GM12864 (cell line): Measurements from ENCODE around the gene GPR158.

ENCODE experiments used
- DNase-seq: peaks from one replicate; pipeline ENCODE4 v3.0.0-alpha.2; 2011; ENCODE audit warnings: low read depth
- H3K4me3 ChIP-seq: 2 replicates; pipeline ENCODE4 v1.5.1; 2011; ENCODE audit warnings: mild to moderate bottlenecking, low read depth, low read length, control low read depth
- TF ChIP-seq, protein P1 (sequence below): IDR thresholded peaks from 2 replicates; pipeline ENCODE4 v1.5.1; 2011; ENCODE audit warnings: low read depth, mild to moderate bottlenecking, moderate library complexity, low read length, control low read depth, inconsistent platforms; ENCODE audit errors: missing control alignments

Gene GPR158, protein sequence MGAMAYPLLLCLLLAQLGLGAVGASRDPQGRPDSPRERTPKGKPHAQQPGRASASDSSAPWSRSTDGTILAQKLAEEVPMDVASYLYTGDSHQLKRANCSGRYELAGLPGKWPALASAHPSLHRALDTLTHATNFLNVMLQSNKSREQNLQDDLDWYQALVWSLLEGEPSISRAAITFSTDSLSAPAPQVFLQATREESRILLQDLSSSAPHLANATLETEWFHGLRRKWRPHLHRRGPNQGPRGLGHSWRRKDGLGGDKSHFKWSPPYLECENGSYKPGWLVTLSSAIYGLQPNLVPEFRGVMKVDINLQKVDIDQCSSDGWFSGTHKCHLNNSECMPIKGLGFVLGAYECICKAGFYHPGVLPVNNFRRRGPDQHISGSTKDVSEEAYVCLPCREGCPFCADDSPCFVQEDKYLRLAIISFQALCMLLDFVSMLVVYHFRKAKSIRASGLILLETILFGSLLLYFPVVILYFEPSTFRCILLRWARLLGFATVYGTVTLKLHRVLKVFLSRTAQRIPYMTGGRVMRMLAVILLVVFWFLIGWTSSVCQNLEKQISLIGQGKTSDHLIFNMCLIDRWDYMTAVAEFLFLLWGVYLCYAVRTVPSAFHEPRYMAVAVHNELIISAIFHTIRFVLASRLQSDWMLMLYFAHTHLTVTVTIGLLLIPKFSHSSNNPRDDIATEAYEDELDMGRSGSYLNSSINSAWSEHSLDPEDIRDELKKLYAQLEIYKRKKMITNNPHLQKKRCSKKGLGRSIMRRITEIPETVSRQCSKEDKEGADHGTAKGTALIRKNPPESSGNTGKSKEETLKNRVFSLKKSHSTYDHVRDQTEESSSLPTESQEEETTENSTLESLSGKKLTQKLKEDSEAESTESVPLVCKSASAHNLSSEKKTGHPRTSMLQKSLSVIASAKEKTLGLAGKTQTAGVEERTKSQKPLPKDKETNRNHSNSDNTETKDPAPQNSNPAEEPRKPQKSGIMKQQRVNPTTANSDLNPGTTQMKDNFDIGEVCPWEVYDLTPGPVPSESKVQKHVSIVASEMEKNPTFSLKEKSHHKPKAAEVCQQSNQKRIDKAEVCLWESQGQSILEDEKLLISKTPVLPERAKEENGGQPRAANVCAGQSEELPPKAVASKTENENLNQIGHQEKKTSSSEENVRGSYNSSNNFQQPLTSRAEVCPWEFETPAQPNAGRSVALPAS (N-terminal part only)

DNA sequence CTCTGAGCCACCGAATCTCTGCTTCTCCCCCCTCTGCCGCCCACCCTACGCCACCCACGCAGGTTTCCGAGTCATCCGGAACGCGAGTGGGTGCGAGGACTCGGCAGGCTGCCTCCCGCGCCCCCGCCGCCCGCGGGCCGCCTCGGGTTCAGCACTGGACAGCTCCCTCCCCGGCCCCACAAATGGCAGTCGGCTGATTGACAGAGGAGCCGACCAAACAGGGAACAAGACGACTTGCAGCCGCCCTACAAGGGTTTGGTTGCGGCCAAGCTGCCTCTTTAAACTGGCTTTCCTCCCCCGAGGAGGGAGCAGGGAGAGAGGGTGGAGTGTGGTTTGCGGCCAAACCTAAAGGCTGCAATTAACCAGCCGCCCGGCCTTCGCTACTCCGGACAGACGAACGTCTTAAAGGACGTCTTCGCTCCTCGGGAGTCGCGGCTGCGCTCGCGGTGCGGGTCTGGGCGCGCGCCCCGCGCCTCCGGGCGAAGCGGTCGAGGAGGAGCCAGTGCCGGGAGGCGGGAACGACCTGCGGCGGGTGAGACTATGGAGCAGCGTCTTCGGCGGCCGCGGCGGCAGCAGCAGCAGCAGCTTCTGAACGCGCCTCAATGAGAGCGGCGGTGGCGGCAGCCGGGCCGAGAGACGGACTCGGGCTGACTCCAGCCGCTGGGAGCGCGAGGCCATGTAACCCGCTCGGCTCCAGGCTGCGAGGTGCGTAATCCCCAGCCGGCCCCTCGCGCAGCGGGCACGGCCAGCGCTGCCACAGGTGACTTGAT, at the start of gene GPR158:
TSS of gene GPR158 (plus strand) at position 541 of the 770 bp plus-strand sequence. CDS start 420 bp downstream, outside the sequence.
- H3K4me3 ChIP-seq, result no peak within 1 kb of the TSS
- TF ChIP-seq, protein P1, sequence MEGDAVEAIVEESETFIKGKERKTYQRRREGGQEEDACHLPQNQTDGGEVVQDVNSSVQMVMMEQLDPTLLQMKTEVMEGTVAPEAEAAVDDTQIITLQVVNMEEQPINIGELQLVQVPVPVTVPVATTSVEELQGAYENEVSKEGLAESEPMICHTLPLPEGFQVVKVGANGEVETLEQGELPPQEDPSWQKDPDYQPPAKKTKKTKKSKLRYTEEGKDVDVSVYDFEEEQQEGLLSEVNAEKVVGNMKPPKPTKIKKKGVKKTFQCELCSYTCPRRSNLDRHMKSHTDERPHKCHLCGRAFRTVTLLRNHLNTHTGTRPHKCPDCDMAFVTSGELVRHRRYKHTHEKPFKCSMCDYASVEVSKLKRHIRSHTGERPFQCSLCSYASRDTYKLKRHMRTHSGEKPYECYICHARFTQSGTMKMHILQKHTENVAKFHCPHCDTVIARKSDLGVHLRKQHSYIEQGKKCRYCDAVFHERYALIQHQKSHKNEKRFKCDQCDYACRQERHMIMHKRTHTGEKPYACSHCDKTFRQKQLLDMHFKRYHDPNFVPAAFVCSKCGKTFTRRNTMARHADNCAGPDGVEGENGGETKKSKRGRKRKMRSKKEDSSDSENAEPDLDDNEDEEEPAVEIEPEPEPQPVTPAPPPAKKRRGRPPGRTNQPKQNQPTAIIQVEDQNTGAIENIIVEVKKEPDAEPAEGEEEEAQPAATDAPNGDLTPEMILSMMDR, result no peak
- no peak for DNase-seq

DNA sequence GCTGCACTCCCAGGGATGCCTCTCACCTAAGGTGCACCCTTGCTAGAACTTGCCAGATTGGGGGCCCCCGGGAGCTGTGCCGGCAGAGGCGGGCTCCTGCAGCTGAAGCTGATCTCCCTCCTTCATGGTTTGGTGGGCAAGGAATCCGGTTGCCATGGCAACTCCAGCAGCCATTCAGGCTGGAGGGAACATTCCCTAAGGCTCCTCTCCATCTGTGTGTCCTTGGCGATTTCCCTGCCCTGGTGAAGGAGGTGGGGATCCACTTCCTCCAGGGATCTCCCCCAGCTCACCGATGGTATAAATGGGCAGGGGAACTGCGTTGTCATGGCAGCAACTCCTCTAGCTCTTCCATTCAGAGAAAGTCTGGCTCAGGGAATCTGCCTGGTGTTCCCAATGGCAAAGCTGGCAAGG, 49.6 kb upstream of the GPR158 start:
- H3K4me3 ChIP-seq, result no peak overlapping the region
- TF ChIP-seq, protein P1, result no peak
- no peak for DNase-seq

DNA sequence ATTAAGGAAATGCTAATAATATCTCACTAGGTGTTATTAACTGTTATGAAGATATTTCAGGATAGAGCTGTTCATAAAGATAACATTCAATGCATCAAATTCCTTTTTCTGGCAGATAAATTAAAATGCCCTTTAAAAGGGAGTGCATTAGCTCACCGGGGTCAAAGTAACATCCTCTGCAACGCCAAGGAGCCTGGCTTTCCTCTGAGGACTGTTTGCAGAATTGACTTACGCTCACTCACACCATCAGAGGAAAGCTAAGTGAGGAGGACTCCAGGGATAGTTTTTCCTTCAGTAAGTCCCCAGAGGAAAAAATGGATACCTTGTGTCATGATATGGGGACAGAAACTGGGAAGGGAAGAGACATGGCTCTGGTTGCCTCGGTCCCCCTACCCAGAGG, 45.2 kb upstream of the GPR158 start:
- TF ChIP-seq, protein P1, result no peak
- H3K4me3 ChIP-seq, result no peak overlapping the region
- DNase-seq, result no peak

DNA sequence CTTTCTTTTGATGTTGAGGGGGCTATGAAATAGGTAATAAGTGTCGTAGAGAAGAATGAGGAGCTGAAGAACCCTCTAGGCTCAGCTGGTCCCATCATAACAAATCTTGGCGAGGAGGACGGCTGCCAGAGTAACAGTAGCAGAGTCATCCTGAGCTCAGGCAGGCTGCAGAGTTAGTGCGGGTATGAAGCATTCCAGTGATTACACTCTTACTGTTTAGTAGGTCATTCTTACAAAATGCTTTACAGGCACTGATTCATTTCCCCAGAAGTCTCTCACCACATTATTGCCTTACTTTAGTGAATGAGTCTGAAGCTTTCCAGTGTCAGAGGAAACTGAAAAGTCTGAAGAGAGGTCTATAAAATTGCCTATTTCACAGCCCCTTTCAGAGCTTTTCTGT, 43.9 kb upstream of the GPR158 start:
- H3K4me3 ChIP-seq, result no peak overlapping the region
- DNase-seq, result no peak
- TF ChIP-seq, protein P1, result no peak

DNA sequence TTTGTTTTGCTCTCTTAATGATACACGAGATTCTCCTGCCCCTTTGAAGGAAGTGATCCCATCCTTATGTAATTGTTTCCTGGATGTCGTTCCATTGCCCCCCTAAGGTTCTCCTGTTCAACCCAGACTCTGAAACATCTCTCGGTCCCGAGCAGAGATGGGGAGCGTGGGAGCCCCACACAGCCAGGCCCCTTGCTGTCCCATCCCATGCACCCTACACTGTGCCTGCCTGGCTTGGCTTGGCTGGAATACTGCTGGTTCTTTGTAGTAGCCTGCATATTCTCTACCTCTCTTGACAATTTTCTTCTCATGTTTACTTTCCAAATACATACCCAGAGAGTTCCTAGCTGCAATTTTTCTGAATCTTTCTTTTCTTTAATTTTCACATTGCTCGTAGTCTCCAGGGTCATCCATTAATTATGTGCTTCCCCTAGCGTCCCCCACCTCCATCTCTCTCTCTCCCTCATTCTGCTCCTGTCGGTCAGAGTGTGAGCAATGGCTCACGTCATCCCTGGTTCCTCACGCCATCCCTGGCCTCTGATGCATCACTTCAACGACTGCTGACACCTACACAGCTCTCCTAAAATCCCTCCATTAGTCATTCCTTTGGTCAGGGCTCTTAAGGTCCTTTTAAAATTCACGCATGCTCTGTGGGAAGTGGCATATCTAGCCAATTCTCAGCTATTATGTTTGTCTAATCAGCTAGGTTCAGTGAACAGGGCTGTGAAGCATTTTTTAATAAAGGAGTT, 32.5 kb upstream of the GPR158 start:
- TF ChIP-seq, protein P1, result no peak
- no peak for DNase-seq
- no peak overlapping the region for H3K4me3 ChIP-seq
